Vagina (tissue), 2 donors: ENCODE results near the gene SPON1.

Experiments
- CTCF ChIP-seq, 3 experiments: fragments of 450-650 bp in 2 of 3; fragments of 200-600 bp in 1 of 3; sonication (generic) in 1 of 3; IDR thresholded peaks; one replicate each; pipeline ENCODE4 v1.5.1; 2017 to 2019; ENCODE audit warnings: antibody characterized with exemption in 3 of 3, mild to moderate bottlenecking in 2 of 3, moderate library complexity in 2 of 3
- POLR2A ChIP-seq, 2 donors: fragments of 450-650 bp; IDR thresholded peaks; one replicate each; pipeline ENCODE4 v1.6.1; 2017; ENCODE audit warnings: antibody characterized with exemption in 2 of 2, mild to moderate bottlenecking in 2 of 2, moderate library complexity in 2 of 2
- POLR2AphosphoS5 ChIP-seq, 2 donors: sonication (generic); formaldehyde crosslinking; IDR thresholded peaks; one replicate each; pipeline ENCODE4 v1.9.0; 2017; ENCODE audit warnings: antibody characterized with exemption in 2 of 2, mild to moderate bottlenecking in 2 of 2, low read depth in 1 of 2; ENCODE audit not compliant: insufficient read depth in 1 of 2

GRCh38 chr11:14269692-14270573 lies 307.4 kb downstream of the SPON1 start:
- TF ChIP-seq CTCF (IDR thresholded peaks at IDR 0.05) (no peak), POLR2AphosphoS5 (IDR thresholded peaks at IDR 0.05; ENCODE audit: insufficient read depth in 1 of 2, low read depth in 1 of 2) (no peak), POLR2A (IDR thresholded peaks at IDR 0.05) (no peak)
